TTC549 (cell line): ENCODE measurements around the gene ZC3HAV1.
"Not testable (repeated sequence)": the region's sequence is repeated elsewhere in the genome, so short reads cannot be mapped to it uniquely, and the experiment has no call there.

Experiments used
- FAIRE-seq: peaks from 2 replicates; lab custom pipeline; 2012; peaks lifted over from hg19 to GRCh38; lab: Jason Lieb, UNC

ZC3HAV1 gene

DNA sequence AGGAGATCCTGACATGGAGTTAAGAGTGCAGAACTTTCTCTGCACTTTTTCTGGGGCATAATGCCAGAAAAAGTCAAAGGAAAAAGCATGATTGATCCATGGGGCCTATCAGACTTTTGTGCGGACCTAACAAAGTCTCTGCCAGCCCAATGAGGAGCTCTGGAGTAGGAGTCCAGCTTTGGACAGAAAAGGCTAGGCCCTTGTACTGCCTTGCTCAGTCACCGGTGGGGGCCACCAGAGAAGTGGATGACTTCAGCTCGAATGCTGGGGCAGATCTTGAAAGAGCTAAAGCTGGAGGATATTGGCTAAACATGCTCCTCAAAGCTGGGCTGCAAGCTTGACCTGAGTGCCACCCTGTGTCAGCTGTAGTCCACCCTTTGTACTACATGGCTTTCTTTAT lies 2.8 kb upstream of the ZC3HAV1 start:
- FAIRE-seq, result no peak

DNA sequence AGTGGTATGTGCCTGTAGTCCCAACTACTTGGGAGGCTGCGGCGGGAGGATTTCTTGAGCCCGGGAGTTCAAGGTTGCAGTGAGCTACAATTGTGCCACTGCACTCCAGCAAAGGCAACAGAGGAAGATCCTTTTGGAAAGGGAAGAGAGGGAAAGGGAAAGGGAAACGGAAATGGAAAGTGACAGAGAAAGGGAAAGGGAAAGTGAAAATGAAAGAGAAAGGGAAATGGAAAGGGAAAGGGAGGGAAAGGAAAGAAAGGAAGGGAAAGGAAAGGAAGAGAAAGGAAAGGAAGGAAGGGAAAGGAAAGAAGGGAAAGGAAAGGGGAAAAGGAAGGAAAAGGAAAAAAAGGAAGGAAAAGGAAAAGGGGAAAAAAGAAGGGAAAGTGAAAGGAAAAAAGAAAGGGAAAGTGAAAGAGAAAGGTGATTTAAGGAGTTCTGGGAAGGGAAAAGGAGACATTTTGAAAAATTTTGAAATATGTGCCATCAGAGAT lies 2.3 kb upstream of the ZC3HAV1 start:
- FAIRE-seq, result no peak

- no peak for FAIRE-seq
Observed at GRCh38 chr7:139111147-139111546, 1.6 kb upstream of the ZC3HAV1 start.

- FAIRE-seq, result no peak
Observed at GRCh38 chr7:139109983-139110411, 477 bp upstream of the ZC3HAV1 start.

DNA sequence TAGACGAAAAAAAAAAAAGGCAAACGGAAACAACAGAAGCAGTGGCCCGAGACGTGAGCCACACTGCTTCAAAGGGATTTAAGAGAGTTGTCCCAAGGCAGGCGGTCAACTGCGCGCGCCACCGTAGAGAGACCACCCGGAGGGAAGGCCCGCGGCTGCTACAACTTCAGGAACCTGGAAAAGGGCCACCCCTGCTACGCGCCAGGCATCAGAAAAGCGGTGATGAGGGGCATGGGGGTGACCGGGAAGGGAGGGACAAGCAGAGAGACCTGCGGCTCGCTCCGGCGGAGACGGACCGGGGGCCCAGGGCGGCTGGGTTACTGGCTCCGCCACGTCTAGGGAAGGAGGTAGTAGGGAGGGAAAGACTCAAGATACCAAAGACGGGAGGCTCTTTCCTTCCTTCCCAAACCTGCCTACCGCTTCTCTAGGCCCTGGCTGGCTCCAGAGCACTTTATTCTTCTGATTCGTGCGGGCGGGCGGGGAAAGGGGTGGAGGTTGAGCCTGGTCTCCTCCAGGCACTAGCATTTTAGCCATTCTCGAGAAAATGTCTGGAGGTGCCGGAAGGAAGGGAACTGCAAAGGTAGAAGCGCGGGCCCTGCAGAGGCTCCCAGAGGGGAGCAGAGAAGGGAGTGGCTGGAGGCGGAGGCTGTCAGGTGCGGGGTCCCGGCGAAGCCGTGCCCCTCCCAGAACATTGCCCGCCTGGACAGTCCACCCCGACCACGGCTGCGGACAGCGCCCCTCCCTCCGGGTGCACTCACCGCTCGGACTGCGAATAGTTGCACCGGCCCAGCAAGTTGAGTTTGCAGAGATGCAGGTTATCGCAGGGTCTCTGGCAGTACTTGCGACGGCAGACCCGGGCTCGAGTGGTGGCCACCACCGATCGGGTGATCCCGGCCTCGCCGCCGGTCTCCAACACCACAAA lies 993 bp downstream of the ZC3HAV1 start:
- no peak for FAIRE-seq

GRCh38 chr7:139106959-139107358 lies 2.6 kb downstream of the ZC3HAV1 start:
- FAIRE-seq, result no peak

DNA sequence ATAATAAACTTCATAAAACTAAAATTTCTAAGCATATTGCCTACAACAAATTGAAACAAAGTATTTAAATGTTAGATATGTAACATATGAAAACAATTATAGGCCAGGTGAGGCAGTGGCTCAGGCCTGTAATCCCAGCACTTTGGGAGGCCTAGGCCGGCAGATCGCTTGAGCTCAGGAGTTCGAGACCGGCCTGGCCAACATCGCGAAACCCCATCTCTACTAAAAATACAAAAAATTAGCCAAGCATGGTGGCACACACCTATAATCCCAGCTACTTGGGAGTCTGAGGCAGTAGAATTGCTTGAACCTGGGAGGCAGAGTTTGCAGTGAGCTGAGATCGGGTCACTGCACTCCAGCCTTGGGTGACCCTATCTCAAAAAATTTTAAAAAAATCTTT lies 3.3 kb downstream of the ZC3HAV1 start:
- not testable (repeated sequence) for FAIRE-seq

- no peak for FAIRE-seq
Observed at GRCh38 chr7:139105484-139105883, 4.0 kb downstream of the ZC3HAV1 start.

DNA sequence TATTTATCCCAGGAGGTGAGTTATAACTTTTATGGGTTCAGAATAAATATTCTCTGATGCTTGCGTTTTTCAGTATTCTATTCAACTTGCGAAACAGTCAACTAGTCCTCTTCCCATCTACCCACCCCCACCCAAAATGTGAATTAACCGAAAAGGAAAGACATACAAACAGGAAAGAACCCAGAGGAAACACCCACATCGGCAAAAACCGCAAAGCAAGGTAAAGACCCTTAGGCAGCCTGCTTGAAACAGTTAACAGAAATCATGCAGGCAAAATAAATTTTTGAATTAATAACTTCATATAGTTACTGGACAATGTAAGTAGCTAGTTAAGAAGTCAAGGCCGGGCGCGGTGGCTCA lies 5.4 kb downstream of the ZC3HAV1 start:
- FAIRE-seq, result no peak

GRCh38 chr7:139103057-139103815 lies 6.3 kb downstream of the ZC3HAV1 start:
- no peak for FAIRE-seq

- not testable (repeated sequence) for FAIRE-seq
Observed at GRCh38 chr7:139101637-139102158, 7.8 kb downstream of the ZC3HAV1 start.

DNA sequence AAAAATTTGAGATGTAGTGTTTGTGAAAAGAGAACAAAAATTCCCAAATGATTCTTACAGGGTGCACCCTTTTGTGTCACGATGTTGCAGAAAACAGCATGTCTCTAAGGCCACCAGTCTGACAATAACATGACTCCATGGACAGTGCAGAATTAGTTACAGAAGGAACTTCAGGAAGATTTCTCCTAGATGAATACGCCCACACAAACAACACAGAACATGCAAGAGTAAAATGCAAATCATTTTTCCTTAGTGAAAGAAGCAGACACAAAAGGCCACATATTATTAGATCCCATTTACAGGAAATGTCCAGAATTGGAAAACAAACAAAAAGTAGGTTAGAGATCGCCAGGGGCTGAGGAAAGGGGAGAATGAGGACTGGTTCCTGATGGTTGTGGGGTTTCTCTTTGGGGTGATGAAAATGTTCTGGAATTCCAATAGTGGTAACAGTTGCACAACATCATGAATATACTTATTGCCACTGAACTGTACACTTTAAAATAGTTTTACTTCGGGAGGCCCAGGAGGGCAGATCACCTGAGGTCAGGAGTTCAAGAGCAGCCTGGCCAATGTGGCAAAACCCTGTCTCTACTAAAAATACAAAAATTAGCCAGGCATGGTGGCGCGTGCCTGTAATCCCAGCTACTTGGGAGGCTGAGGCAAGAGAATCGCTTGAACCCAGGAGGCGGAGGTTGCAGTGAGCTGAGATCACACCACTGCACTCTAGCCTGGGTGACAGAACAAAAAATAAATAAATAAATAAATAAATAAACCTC lies 10.2 kb downstream of the ZC3HAV1 start:
- no peak for FAIRE-seq

DNA sequence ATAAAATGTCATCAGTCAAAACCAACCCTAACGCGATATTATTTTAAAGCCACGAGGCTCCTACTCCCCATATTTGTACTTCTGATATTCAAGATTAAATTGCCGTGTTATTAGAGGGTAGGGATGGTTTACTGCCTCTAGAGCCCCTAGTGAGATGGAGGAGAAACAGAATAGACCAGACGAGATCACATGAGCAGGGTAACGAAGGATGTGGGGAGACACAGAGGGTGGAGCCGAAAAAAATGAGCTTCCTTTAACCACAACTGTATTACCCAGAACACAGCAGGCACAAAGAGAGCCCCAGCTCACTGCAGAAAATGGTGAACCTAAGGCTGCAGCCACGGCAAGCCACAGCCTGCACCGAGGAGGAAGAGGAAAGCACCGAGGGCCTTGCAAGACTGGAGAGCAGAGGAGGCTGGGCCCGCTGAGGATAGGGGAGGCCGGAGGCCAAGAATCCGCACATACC lies 14.3 kb downstream of the ZC3HAV1 start:
- FAIRE-seq, result no peak

DNA sequence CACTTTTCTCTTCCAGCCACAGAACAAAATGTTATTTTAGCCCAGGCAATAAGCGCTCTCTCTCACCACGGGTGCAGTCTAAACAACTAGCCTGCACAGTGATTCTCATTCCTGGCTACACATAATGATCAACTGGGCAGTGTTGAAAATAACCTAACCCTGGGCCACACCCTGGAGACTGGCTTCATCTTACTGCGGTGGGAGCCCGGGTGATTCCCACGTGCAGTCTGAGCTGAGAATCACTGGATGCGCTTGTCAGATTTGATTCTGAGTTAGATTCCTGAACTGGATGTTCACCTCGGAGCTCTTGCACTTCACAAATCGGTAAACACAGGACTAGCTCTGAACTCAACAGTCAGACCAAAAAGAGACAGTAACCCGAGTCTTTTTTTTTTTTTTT lies 14.9 kb downstream of the ZC3HAV1 start:
- FAIRE-seq, result no peak

DNA sequence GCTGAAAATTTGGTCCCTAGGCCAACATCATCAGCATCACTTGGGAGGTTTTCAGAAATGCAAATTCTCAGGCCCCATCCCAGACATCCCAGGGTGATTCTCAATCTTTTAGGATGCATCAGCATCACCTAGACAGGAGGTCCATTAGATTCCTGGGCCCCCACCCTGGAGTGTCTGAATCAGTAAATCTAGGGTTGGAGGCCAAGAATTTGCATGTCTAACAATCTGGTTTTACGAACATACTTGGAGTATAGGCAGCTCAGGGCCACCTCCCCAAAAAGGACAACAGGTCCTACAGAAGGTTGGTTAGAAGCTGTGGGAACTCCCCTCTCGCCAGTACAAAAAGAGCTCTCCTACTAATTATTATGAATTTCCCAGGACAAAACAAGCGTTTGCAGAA lies 15.5 kb downstream of the ZC3HAV1 start:
- no peak for FAIRE-seq

DNA sequence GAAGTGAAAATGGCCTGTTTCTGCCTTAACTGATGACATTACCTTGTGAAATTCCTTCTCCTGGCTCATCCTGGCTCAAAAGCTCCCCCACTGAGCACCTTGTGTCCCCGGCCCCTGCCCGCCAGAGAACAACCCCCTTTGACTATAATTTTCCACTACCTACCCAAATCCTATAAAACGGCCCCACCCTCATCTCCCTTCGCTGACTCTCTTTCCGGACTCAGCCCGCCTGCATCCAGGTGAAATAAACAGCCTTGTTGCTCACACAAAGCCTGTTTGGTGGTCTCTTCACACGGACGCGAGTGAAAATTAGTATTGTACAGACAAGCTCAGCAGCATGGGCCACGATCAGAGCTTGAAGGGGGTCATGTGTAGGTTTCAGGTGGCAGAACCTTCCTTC lies 16.0 kb downstream of the ZC3HAV1 start:
- FAIRE-seq, result not testable (repeated sequence)

DNA sequence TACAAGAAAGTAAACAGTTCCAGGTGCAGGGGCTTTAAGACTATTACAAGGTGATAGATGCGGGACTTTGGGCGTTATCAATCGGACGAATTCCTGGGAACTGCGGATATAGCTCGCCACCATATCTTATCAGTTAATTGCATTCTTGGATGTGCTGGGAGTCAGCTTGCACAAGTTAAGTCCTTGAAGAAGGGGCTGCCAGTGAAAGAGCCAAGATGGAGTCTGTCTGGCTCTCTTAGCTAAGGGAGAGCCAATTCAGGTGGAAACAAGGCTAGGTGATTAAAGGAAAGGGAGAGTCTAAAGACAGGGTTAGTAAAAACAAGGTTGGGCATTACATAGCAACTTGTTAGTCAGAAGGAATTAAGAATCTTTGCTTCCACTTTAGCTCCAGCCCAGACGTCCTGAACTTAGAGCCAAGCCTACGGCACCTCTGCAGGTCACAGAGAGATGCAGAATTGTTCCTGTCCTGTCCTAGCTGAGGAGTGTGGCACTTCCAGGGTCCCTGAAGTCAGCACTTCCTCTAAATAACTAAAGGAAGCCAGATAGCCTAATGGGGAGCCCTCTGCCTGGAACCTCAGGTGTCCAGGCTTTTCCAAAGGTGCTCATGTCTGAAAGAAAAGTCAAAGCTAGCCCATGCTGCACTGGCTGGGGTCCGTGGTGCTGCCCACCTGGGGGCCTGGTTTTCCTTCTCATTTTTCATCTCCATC lies 17.3 kb downstream of the ZC3HAV1 start:
- FAIRE-seq, result no peak

GRCh38 chr7:139091677-139091996 lies 17.9 kb downstream of the ZC3HAV1 start:
- FAIRE-seq, result no peak

GRCh38 chr7:139089118-139089517 lies 20.4 kb downstream of the ZC3HAV1 start:
- FAIRE-seq, result no peak

DNA sequence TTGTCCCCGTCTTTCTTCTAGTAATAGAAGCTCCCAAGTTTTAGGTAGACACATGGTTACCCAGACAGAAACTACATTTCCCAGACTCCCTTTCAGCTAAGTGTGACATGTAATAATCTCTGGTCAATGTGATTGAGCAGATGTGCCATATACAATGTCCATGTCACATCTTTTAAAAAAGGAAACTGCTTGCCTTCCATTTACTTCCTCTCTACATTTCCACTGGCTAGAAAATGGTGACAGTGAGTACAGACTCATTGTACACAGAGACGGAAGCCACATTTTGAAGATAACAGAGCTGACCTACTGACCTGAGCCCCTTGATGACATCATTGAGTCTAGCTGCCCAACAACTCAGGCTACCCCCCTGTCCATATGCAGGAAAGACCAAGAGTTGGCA lies 21.3 kb downstream of the ZC3HAV1 start:
- no peak for FAIRE-seq

GRCh38 chr7:139087212-139087611 lies 22.3 kb downstream of the ZC3HAV1 start:
- FAIRE-seq, result no peak

DNA sequence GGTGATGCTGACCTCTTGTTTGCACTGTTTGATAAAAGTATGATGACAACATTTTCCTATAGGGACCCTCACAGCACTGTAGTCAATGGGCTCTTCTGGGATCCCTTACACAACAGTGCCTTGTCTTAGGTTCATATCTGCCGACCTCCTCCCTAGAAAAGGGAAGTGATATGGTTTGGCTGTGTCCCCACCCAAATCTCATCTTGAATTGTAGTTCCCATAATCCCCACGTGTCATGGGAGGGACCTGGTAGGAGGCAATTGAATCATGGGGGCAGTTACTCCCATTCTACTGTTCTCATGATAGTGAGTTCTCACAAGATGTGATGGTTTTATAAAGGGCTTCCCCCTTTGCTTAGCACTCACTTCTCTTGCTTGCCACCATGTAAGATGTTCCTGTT lies 23.1 kb downstream of the ZC3HAV1 start:
- no peak for FAIRE-seq
